K562 (cell line): ENCODE measurements around the gene FRMD4A.

Experiments
- CBFB ChIP-seq: sonication (generic); formaldehyde crosslinking; IDR thresholded peaks from 2 replicates; pipeline ENCODE4 v1.4.0; 2020; ENCODE audit warnings: mild to moderate bottlenecking, missing genetic modification reagents
- CTCF ChIP-seq, 3 experiments: IDR thresholded peaks in 2 of 3; conservative IDR thresholded peaks in 1 of 3; 2 replicates each; pipeline ENCODE4 v1.5.1; 2011 to 2012; ENCODE audit warnings: low read length in 3 of 3, mild to moderate bottlenecking in 3 of 3, control low read depth in 2 of 3, improper control_type of control experiment in 1 of 3, inconsistent platforms in 1 of 3, low read depth in 1 of 3, mixed read lengths in 1 of 3, moderate library complexity in 1 of 3; ENCODE audit not compliant: insufficient read depth in 2 of 3
- ESRRA ChIP-seq: fragments of 450-650 bp; IDR thresholded peaks from 2 replicates; pipeline ENCODE4 v1.6.1; 2014; ENCODE audit warnings: low read depth, mild to moderate bottlenecking, moderate library complexity, borderline replicate concordance
- GTF2F1 ChIP-seq: IDR thresholded peaks from 2 replicates; pipeline ENCODE4 v1.6.1; 2011; ENCODE audit warnings: low read depth, low read length, improper control_type of control experiment

DNA sequence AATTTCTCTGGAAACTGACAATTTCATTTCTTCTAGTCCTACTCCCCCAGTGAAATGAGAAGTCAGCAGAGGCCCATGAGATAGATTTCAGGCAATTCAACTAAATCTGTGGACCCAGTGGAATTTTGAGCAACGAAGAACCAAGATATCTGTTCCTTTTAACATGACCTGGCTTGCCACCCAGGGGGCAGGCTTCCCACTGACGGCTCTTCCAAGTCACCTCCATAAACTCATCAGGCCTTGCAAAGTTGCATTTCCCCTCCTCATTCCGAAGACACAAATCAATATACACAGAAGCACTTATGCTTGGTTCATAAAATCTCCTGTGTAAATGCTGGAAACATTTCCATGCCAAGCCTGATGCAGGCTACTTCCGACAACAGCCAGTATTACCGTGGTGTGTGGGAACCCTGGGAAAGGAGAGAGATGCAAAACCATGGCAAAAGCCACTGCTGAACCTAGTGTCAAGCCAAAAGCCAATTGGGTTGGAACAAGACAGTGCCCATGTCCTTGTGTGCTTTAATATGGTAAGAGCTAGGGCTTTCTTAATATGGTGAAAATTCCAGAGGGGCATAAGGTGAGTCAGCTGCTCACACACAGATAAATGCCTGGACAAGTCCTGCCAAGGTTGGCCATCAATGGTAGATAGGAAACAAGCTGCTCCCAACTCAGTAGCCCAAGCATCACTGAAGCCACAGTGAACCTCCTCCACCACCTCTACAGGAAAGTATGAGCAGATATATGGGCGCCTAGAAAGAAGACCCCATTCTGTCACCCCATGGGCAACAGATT, 1.6 kb downstream of the FRMD4A start:
- TF ChIP-seq ESRRA (no peak), CTCF (IDR thresholded peaks at IDR 0.05 in 2 of 3, conservative IDR thresholded peaks at IDR 0.05 in 1 of 3; ENCODE audit: insufficient read depth in 2 of 3, low read depth in 1 of 3, low read length in 3 of 3) (no peak), CBFB (no peak), GTF2F1 (no peak)
